Uterus (tissue), 2 donors: ENCODE measurements around the gene SGTA.

ENCODE experiments used
- CTCF ChIP-seq, 4 experiments: fragments of 200-600 bp in 2 of 4; fragments of 450-650 bp in 2 of 4; sonication (generic) in 2 of 4; IDR thresholded peaks; one replicate each; pipeline ENCODE4 v1.5.1; 2016 to 2019; ENCODE audit warnings: antibody characterized with exemption in 4 of 4, mild to moderate bottlenecking in 2 of 4, moderate library complexity in 1 of 4
- POLR2A ChIP-seq, 2 donors: fragments of 450-650 bp; IDR thresholded peaks; one replicate each; pipeline ENCODE4 v1.6.1; 2016; ENCODE audit warnings: antibody characterized with exemption in 2 of 2, mild to moderate bottlenecking in 1 of 2, moderate library complexity in 1 of 2

GRCh38 chr19:2729943-2730818 is 52.9 kb downstream of the SGTA start:
- no peak for TF ChIP-seq CTCF (IDR thresholded peaks at IDR 0.05)
- TF ChIP-seq POLR2A (IDR thresholded peaks at IDR 0.05), result no peak
